Measurements from ENCODE around the gene SLC9A9.

The SLC9A9 gene

DNA sequence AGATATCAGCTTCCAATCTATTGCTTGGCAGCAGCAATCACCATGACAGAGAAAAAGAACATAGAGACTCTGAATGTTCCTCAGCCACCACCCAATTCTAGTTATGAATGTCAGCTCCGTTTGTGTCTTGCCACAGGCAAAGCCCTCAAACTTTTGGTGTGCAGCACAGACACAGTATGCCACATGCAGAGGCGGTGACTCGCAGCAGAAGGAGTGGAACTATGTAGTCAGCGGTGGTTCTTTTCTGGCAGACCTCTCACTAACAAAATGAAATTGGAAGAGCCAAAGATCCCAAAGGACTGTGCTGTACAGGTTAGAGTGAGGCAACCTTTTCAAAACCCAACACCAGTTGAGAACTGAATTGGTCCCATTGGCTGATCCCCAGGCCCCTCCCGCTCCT is 220.9 kb downstream of the SLC9A9 start:
- DNase-seq (ENCODE audit: low read depth in 2 of 2), result peak; percentile 19 to 64
- no peak overlapping the region for H3K4me3 ChIP-seq (replicated peaks in 1 of 2; ENCODE audit: low read depth in 2 of 2, low read length in 2 of 2)
- no peak for TF ChIP-seq CTCF (IDR thresholded peaks at IDR 0.05; ENCODE audit: low read depth, low read length)

- H3K4me3 ChIP-seq (replicated peaks in 1 of 2; ENCODE audit: low read depth in 2 of 2, low read length in 2 of 2), result no peak overlapping the region
- DNase-seq (ENCODE audit: low read depth in 2 of 2), result no peak
- no peak for TF ChIP-seq CTCF (IDR thresholded peaks at IDR 0.05; ENCODE audit: low read depth, low read length)
Observed at GRCh38 chr3:143619231-143619630, 229.0 kb downstream of the SLC9A9 start.

GRCh38 chr3:143617050-143617449 is 231.2 kb downstream of the SLC9A9 start:
- no peak overlapping the region for H3K4me3 ChIP-seq (replicated peaks in 1 of 2; ENCODE audit: low read depth in 2 of 2, low read length in 2 of 2)
- DNase-seq (ENCODE audit: low read depth in 2 of 2), result no peak
- TF ChIP-seq CTCF (IDR thresholded peaks at IDR 0.05; ENCODE audit: low read depth, low read length), result no peak

DNA sequence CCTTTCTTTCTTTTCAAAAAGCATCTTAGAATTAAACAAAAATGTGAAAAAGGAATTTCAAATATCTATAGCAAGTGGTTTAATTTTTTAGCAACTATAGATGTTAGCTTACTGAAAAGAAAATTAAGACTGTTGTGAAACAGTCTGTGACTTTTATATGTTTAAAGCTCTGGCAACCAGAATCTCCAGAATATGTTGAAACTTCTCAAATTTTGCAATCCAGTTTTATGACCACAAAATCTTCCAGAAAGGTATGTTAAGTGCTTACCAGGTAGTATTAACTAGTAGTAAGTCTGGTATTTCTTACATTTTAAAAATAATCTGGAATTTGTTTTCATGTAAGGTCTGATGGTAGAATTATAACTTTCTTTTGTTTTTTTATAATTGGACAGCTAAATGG is 235.0 kb downstream of the SLC9A9 start:
- DNase-seq (ENCODE audit: low read depth in 2 of 2), result peak; percentile 21 to 61
- no peak for TF ChIP-seq CTCF (IDR thresholded peaks at IDR 0.05; ENCODE audit: low read depth, low read length)
- H3K4me3 ChIP-seq (replicated peaks in 1 of 2; ENCODE audit: low read depth in 2 of 2, low read length in 2 of 2), result no peak overlapping the region

- TF ChIP-seq CTCF (IDR thresholded peaks at IDR 0.05; ENCODE audit: low read depth, low read length), result no peak
- no peak overlapping the region for H3K4me3 ChIP-seq (replicated peaks in 1 of 2; ENCODE audit: low read depth in 2 of 2, low read length in 2 of 2)
- DNase-seq (ENCODE audit: low read depth in 2 of 2), result no peak
Observed at GRCh38 chr3:143612541-143612940, 235.7 kb downstream of the SLC9A9 start.

DNA sequence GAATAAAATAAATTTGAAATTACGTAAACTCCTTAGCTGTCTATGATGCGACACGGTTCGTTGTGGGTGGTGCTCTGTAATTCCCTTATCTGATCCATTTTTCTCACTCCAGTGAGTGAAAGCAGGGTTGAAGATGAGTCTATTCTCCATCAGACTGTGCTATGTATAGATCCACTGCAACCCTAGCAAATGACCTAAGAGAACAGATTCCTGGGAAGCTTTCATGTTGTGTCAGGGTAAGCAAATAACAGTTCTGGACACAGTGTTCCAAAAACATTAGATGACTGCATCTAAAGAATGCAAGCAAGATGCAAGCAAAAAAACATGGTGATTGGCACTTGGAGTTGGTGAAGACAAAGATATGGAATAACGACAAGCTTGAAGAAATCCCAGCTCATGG is 239.3 kb downstream of the SLC9A9 start:
- peak; percentile 84 to 98 for DNase-seq (ENCODE audit: low read depth in 2 of 2)

More for the DNA sequence above, 239.3 kb downstream of the SLC9A9 start:
- H3K4me3 ChIP-seq (replicated peaks in 1 of 2; ENCODE audit: low read depth in 2 of 2, low read length in 2 of 2), result no peak overlapping the region
- TF ChIP-seq CTCF (IDR thresholded peaks at IDR 0.05; ENCODE audit: low read depth, low read length), result no peak
